ENCODE data around the gene SNORC. TPM values are rescaled to one million over a fixed set of nuclear protein-coding genes. Genes with fewer than 3 reads are reported as not detected.

Gene SNORC
- total and polyA plus RNA-seq, 2 of the 4 experiments (the other 2 are of a cell fraction), result under 0.01 to 0.67 TPM

- no peaks in the 10 kb centered on the region for H4K20me1 ChIP-seq (ENCODE audit: insufficient read depth, low read length)
- no peaks in the 10 kb centered on the region for H3K79me1 ChIP-seq (ENCODE audit: low read depth in 1 of 2, low read length in 2 of 2)
- H3K18ac ChIP-seq (ENCODE audit: low read depth, low read length), result no peak overlapping the region
- H2BK20ac ChIP-seq (ENCODE audit: low read depth, low read length), result no peak overlapping the region
- H4K8ac ChIP-seq (ENCODE audit: low read depth in 2 of 2, low read length in 2 of 2), result no peak overlapping the region
- H2AFZ ChIP-seq (replicated peaks; ENCODE audit: low read length, poor library complexity), result no peak overlapping the region
- no peak overlapping the region for H3K4ac ChIP-seq (ENCODE audit: low read depth, low read length)
- no peaks in the 10 kb centered on the region for H3K9me3 ChIP-seq (ENCODE audit: control insufficient read depth, insufficient read depth, low read length)
- BruUV-seq (replicated peaks), result no TSS peak
- H3K4me3 ChIP-seq (ENCODE audit: insufficient read depth, low read depth, low read length), result no peak overlapping the region
- CTCF ChIA-PET, result no interaction called here
- TF ChIP-seq POLR2A (IDR thresholded peaks at IDR 0.05; ENCODE audit: low read depth, low read length) (no peak), MAFK (IDR thresholded peaks at IDR 0.05; ENCODE audit: low read depth, low read length) (no peak)
- TF ChIP-seq, protein P1, sequence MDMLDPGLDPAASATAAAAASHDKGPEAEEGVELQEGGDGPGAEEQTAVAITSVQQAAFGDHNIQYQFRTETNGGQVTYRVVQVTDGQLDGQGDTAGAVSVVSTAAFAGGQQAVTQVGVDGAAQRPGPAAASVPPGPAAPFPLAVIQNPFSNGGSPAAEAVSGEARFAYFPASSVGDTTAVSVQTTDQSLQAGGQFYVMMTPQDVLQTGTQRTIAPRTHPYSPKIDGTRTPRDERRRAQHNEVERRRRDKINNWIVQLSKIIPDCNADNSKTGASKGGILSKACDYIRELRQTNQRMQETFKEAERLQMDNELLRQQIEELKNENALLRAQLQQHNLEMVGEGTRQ (IDR thresholded peaks at IDR 0.05; ENCODE audit: low read depth, low read length), result no peak
- no peak overlapping the region for H3K4me2 ChIP-seq (ENCODE audit: low read depth, low read length)
- in situ Hi-C loops (cut with MboI; ENCODE audit: low sequenced_read_pairs) (no loop called here), dilution Hi-C loops (cut with HindIII; ENCODE audit: low sequenced_read_pairs, unreplicated experiment) (no loop called here), intact Hi-C loops (cut with micrococcal nuclease) (no loop called here)
- H3K36me3 ChIP-seq (ENCODE audit: control insufficient read depth, insufficient read depth, low read length), result no peaks in the 10 kb centered on the region
- H2BK120ac ChIP-seq (ENCODE audit: low read depth, low read length), result no peak overlapping the region
- H3K4me1 ChIP-seq (ENCODE audit: control insufficient read depth, insufficient read depth, low read length), result peaks cover 1% of the 10 kb centered on the region; the same call in 1 of the 2 replicates
- POLR2A ChIA-PET (ENCODE audit: unreplicated experiment), result no interaction called here
- no peak overlapping the region for H2AK5ac ChIP-seq (ENCODE audit: low read depth, low read length)
- no peak overlapping the region for H3K14ac ChIP-seq (replicated peaks; ENCODE audit: low read depth, low read length)
- peaks cover 6% of the 10 kb centered on the region; the same call in 1 of the 2 replicates for H3K27me3 ChIP-seq (ENCODE audit: control insufficient read depth, insufficient read depth, low read length)
- H3K23ac ChIP-seq (ENCODE audit: low read depth, low read length), result no peak overlapping the region
- no peak overlapping the region for H3K27ac ChIP-seq (ENCODE audit: insufficient read depth, low read length)
- no peak for ATAC-seq (ENCODE audit: low read depth)
- H3K56ac ChIP-seq (ENCODE audit: extremely low read depth, insufficient read depth, low read length), result no peak overlapping the region; the same call in 1 of the 2 replicates
- H4K5ac ChIP-seq (ENCODE audit: low read depth, low read length), result no peak overlapping the region
- DNase-seq, result no peak
- no peak overlapping the region for H2BK5ac ChIP-seq (ENCODE audit: low read depth, low read length, poor library complexity, severe bottlenecking)
- no peak overlapping the region for H4K91ac ChIP-seq (ENCODE audit: insufficient read depth, low read depth, low read length)
- H2AK9ac ChIP-seq (replicated peaks; ENCODE audit: low read depth, low read length, poor library complexity), result peak overlapping the region; percentile 39
- H3K9me1 ChIP-seq (ENCODE audit: insufficient read depth, low read length), result peaks cover 10% of the 10 kb centered on the region; the same call in 1 of the 2 replicates
- WGBS, 2 experiments (ENCODE audit: extremely low coverage in 2 of 2, insufficient read length in 1 of 2), result 82% methylated on average over 3 of the region's 14 CpGs; no CpG with 5 or more reads in 1 of the 2 experiments
- H2BK15ac ChIP-seq (ENCODE audit: low read depth, low read length), result no peak overlapping the region
- H3K9ac ChIP-seq (ENCODE audit: low read depth, low read length), result no peak overlapping the region
Measured at GRCh38 chr2:232888839-232889529, 18.9 kb downstream of the SNORC start.
